Pulmonary artery endothelial cell (primary cell): ENCODE results near the gene AIP. TPM values are rescaled to one million over a fixed set of nuclear protein-coding genes. Genes with fewer than 3 reads are reported as not detected.
"Not testable (repeated sequence)": the region's sequence is repeated elsewhere in the genome, so short reads cannot be mapped to it uniquely, and the experiment has no call there.

ENCODE experiments used
- DNase-seq: peaks from one replicate; pipeline ENCODE4 v3.0.0-alpha.2; 2011; ENCODE audit warnings: low read depth, low spot score
- total RNA-seq: library from RNA; depleted of rRNA; stranded (reverse); fragments of >200 nt; gene quantifications from 2 replicates; pipeline ENCODE4 v1.2.3, GENCODE V29; 2014

Gene AIP
- total RNA-seq, 1 donor from 2014 or later, result 77.2 TPM

- no peak for DNase-seq
Observed at GRCh38 chr11:67468456-67468758, 14.4 kb upstream of the AIP start.

DNA sequence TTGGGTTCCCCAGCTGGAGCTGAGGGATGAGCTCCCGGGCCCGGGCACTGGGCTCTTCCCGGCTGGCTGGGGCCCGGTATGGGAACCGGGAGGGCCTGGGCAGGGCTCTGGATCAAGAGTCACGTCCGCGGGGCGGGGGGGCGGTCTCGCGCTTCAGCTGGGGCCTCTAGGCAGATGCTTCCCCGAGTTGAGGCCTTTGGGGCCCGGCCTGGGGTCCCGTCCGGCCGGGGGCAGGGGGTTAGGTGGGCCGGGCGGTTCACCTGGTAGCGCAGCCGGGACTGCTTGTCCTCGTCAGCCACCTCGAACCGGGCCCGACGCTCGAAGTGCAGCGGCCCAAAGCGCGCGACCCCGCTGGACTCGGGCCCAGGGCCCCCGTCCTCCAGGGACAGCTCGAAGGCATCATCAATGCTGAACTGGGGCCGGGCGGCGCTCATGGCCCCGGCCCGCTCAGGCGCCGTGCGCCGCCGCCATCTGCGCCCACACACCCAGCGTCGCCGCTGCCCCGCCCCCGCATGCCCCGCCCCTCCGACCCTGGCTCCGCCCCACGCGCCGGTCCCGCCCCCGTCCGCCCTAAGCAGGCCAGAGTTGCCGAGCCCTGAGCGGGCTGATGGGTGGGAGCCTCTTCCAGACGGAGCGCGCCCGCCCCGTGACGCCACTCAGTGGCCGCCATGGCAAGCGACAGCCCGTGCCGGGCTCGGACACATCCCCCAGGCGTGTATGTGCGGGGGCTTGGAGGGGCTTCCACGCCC, 13.9 kb upstream of the AIP start, which contains the start of gene TMEM134:
Gene TMEM134, minus strand, starts transcription at position 493 of the 749 bp plus-strand sequence. Its CDS starts 59 bp downstream, at position 434.
- peak; percentile 73 for DNase-seq

- DNase-seq, result no peak
Observed at GRCh38 chr11:67469508-67469811, 13.4 kb upstream of the AIP start.

- no peak for DNase-seq
Observed at GRCh38 chr11:67470337-67471002, 12.4 kb upstream of the AIP start.

GRCh38 chr11:67472882-67473281, 9.9 kb upstream of the AIP start:
- DNase-seq, result no peak

- not testable (repeated sequence) for DNase-seq
Observed at GRCh38 chr11:67476692-67477091, 6.1 kb upstream of the AIP start.

GRCh38 chr11:67477344-67478050, 5.3 kb upstream of the AIP start:
- not testable (repeated sequence) for DNase-seq

DNA sequence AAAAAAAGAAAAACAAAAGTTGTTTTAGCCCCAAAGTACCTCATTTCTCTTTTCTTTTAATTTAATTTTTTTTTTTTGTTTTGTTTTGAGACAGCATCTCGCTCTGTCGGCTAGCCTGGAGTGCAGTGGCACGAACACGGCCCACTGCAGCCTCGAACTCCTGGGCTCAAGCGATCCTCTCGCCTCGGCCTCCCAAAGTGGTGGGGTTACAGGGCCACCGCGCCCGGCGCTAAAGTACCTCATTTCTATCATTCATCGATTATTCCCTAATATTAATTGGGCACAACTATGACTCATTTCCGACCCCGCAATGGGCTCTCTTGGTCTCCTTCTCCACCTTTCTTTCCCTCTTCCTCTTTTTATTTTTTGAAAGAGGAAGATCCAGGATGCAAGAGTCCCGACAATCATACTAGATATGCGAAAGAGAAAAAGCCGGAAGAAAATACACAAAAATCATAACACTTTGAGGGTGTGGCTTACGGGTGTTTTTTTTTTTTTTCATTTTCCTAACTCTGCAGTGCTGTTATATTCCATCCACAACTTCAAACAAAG, 475 bp upstream of the AIP start:
- DNase-seq, result no peak

GRCh38 chr11:67483831-67484665, 1.2 kb downstream of the AIP start:
- DNase-seq, result no peak

- DNase-seq, result no peak
Observed at GRCh38 chr11:67484847-67485311, 2.1 kb downstream of the AIP start.

- not testable (repeated sequence) for DNase-seq
Observed at GRCh38 chr11:67485873-67486361, 3.1 kb downstream of the AIP start.

GRCh38 chr11:67486481-67487195, 3.8 kb downstream of the AIP start:
- no peak for DNase-seq

DNA sequence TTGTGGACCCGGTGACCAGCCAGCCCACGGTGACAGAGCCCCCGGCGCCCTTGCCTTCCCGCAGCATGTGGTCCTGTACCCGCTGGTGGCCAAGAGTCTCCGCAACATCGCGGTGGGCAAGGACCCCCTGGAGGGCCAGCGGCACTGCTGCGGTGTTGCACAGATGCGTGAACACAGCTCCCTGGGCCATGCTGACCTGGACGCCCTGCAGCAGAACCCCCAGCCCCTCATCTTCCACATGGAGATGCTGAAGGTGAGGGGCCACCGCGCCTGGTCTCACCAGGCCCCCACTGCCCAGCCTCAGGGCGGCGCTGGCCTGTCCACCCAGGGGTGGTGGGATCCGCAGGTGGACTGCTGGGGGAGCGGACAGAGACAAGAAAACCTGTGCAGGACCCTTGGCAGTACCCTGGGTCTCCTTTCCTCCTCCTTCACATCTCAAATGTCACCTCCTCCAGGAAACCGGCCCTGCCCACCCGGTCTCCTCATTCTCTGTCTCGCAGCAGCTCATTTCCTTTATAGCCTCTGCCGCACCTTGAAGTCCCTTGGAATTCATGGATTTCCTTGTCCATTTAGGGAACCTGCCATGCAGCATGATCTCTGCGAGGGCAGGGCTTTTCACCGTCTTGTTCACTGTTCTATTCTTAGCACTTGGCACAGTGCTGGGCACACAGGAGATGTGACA, 6.5 kb downstream of the AIP start:
- no peak for DNase-seq

- DNase-seq, result no peak
Observed at GRCh38 chr11:67489885-67490726, 7.3 kb downstream of the AIP start.

DNA sequence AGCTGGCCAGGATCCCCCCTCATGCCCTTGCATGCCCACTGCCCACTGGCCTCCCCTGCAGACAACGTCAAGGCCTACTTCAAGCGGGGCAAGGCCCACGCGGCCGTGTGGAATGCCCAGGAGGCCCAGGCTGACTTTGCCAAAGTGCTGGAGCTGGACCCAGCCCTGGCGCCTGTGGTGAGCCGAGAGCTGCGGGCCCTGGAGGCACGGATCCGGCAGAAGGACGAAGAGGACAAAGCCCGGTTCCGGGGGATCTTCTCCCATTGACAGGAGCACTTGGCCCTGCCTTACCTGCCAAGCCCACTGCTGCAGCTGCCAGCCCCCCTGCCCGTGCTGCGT, 7.9 kb downstream of the AIP start:
- DNase-seq, result no peak

GRCh38 chr11:67491276-67492068, 8.6 kb downstream of the AIP start:
- DNase-seq, result no peak

DNA sequence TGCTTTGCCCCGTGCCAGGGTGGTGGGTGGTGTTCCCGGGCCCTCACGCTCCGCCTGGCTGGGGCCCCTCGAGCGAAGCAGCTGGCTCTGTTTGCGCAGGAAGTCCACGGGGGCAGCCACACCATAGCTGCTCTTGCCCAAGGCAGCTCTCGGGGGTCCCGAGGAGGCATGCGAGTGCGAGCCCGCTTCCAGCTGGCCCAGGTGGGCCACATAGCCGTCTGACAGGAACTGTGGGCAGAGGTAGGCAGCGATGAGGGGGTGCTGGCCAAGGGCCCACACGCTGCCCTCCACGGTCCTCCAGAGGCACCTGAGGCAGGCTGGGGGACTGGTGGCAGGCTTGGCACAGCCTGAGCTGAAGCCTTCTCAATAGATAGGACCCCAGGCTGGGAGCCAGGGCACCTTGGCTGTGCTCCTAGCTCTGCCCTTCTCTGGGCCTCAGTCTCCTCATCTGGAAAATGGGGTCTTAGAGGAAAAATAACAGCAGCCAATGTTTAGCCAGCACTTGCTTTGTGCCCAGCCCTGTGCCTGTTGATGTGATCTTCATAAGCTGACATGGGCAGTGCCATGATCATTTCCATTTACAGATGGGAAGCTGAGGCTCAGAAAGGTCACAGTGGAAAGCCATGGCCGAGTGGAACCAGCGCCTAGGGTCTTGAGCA, 9.4 kb downstream of the AIP start:
- DNase-seq, result no peak
